Urinary bladder (tissue), 4 donors: Measurements from ENCODE around the gene COL6A6. TPM values are rescaled to one million over a fixed set of nuclear protein-coding genes. Genes with fewer than 3 reads are reported as not detected.

ENCODE experiments used
- DNase-seq: peaks from one replicate; pipeline ENCODE4 v3.0.0-alpha.2; 2015; ENCODE audit errors: extremely low spot score
- H3K27ac ChIP-seq: one replicate; pipeline ENCODE4 v1.5.1; 2013; ENCODE audit warnings: low read depth, mild to moderate bottlenecking, moderate library complexity
- H3K36me3 ChIP-seq: one replicate; pipeline ENCODE4 v1.6.1; 2013; ENCODE audit warnings: mild to moderate bottlenecking, moderate library complexity; ENCODE audit not compliant: insufficient read depth
- H3K4me1 ChIP-seq: one replicate; pipeline ENCODE4 v1.6.1; 2013; ENCODE audit warnings: mild to moderate bottlenecking, moderate library complexity; ENCODE audit not compliant: insufficient read depth
- H3K4me3 ChIP-seq: one replicate; pipeline ENCODE4 v1.5.1; 2013; ENCODE audit warnings: low read depth, low read length
- WGBS: extraction: QIAGEN DNeasy Blood & Tissue Kit; methylation state at CpG from one replicate; pipeline ENCODE4 v1.1.7; 2013; 5-methylcytosine and 5-hydroxymethylcytosine counted together
- polyA plus RNA-seq: library from polyadenylated mRNA; stranded (reverse); fragments of 200-250 nt; gene quantifications from one replicate; pipeline ENCODE4 v1.2.3, GENCODE V29; 2013
- total RNA-seq: library from RNA; depleted of rRNA; stranded (reverse); fragments of >200 nt; gene quantifications from one replicate; pipeline ENCODE4 v1.2.3, GENCODE V29; 2014
- donor health status: healthy with polysubstance abuse.
- donor health status: healthy.

The COL6A6 gene
- total and polyA plus RNA-seq, 2 donors = 0.04 to 31.5 TPM

GRCh38 chr3:130509008-130509407 lies 8.0 kb upstream of the COL6A6 start:
- no peaks in the 10 kb centered on the region for H3K36me3 ChIP-seq
- no peaks in the 10 kb centered on the region for H3K4me1 ChIP-seq
- no peak overlapping the region for H3K27ac ChIP-seq
- 20% methylated on average over 6 of the region's 6 CpGs for whole genome bisulfite sequencing
- peak; percentile 61 for DNase-seq
- no peak overlapping the region for H3K4me3 ChIP-seq

DNA sequence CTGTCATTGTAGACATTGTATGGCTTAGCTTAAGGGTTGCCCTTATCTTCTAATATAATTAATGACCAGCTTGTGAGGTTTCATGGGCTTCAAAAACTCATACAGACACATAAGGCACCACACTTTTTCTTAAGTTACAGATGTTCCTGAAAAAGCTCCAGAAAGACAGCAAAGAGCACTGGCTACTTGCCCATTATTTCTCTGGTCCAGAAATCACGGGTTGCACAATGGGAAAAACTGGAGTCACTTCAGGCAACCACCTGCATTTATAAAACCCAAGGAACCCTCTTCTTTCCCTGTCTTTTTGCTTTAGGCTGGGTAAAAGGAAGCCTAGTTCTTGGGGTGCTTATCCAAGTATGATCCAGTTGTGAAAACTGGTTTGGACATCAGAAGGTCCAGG lies 2.3 kb upstream of the COL6A6 start:
- DNase-seq = no peak
- H3K4me3 ChIP-seq = no peak overlapping the region
- 45% methylated on average over 1 of the region's 1 CpG for WGBS

DNA sequence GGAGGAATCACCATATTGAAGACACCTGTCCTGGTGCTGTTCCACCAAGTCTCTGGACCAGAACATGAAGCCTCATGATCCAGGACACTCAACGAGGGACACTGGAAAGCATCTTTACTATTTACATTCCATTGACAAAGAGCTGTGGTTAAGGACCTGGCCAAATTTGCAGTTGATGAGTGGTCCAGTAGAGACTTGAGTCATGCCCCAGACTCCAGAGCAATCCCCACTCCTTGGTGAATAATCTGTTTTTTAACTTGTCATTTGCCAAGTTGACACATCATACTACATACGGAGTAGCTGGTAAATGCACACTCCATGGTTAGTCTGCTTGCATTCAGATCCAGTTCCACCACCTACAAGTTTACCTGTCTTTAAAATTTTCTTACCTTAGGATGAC lies 1.2 kb upstream of the COL6A6 start:
- Histone ChIP-seq H3K4me1 (no peaks in the 10 kb centered on the region), H3K4me3 (no peak overlapping the region), H3K27ac (no peak overlapping the region), H3K36me3 (no peaks in the 10 kb centered on the region)
- DNase-seq = no peak
- WGBS = 76% methylated on average over 2 of the region's 2 CpGs

More for the DNA sequence above, 2.3 kb upstream of the COL6A6 start:
- H3K4me1 ChIP-seq = no peaks in the 10 kb centered on the region
- no peaks in the 10 kb centered on the region for H3K36me3 ChIP-seq
- H3K27ac ChIP-seq = no peak overlapping the region

GRCh38 chr3:130517602-130518001 lies 625 bp downstream of the COL6A6 start:
- WGBS = 17% methylated on average over 11 of the region's 11 CpGs
- Histone ChIP-seq H3K36me3 (peaks cover 1% of the 10 kb centered on the region), H3K4me1 (no peaks in the 10 kb centered on the region), H3K27ac (no peak overlapping the region), H3K4me3 (no peak overlapping the region)
- DNase-seq = no peak

GRCh38 chr3:130519754-130520153 lies 2.8 kb downstream of the COL6A6 start:
- 76% methylated on average over 4 of the region's 4 CpGs for WGBS
- H3K4me1 ChIP-seq = no peaks in the 10 kb centered on the region
- no peak overlapping the region for H3K27ac ChIP-seq
- no peak overlapping the region for H3K4me3 ChIP-seq
- DNase-seq = no peak
- peaks cover 1% of the 10 kb centered on the region for H3K36me3 ChIP-seq

- DNase-seq = no peak
- peaks cover 1% of the 10 kb centered on the region for H3K36me3 ChIP-seq
- whole genome bisulfite sequencing = 89% methylated on average over 2 of the region's 2 CpGs
- no peak overlapping the region for H3K4me3 ChIP-seq
- no peaks in the 10 kb centered on the region for H3K4me1 ChIP-seq
- H3K27ac ChIP-seq = no peak overlapping the region
These were observed 5.4 kb downstream of the COL6A6 start for GRCh38 chr3:130522399-130522798.

- no peaks in the 10 kb centered on the region for H3K36me3 ChIP-seq
These were observed 10.4 kb downstream of the COL6A6 start for GRCh38 chr3:130527426-130527825.

DNA sequence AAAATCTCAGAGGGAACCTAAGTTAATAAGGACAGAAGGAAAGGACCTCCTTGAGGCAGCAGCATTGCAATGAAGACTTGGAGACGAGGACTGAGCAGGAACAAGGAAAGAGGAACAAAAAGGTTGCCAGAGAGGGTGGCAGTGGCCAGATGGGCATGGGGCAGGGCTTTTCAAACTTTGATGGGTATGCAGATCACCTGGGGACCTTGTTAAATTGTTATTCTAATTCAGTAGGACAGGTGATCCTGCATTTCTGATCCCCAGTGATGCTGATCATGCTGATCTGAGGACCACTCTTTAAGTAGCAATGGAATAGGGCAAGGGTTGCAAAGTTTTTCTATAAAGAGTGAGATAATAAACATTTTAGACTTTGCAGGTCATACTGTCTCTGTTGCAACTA lies 11.1 kb downstream of the COL6A6 start:
- WGBS = 76% methylated on average over 1 of the region's 1 CpG
- Histone ChIP-seq H3K36me3 (no peaks in the 10 kb centered on the region), H3K4me1 (no peaks in the 10 kb centered on the region), H3K27ac (no peak overlapping the region), H3K4me3 (no peak overlapping the region)
- no peak for DNase-seq

More at GRCh38 chr3:130527426-130527825, 10.4 kb downstream of the COL6A6 start:
- no peak overlapping the region for H3K27ac ChIP-seq
- 92% methylated on average over 1 of the region's 1 CpG for WGBS
- H3K4me3 ChIP-seq = no peak overlapping the region
- no peaks in the 10 kb centered on the region for H3K4me1 ChIP-seq
- no peak for DNase-seq

DNA sequence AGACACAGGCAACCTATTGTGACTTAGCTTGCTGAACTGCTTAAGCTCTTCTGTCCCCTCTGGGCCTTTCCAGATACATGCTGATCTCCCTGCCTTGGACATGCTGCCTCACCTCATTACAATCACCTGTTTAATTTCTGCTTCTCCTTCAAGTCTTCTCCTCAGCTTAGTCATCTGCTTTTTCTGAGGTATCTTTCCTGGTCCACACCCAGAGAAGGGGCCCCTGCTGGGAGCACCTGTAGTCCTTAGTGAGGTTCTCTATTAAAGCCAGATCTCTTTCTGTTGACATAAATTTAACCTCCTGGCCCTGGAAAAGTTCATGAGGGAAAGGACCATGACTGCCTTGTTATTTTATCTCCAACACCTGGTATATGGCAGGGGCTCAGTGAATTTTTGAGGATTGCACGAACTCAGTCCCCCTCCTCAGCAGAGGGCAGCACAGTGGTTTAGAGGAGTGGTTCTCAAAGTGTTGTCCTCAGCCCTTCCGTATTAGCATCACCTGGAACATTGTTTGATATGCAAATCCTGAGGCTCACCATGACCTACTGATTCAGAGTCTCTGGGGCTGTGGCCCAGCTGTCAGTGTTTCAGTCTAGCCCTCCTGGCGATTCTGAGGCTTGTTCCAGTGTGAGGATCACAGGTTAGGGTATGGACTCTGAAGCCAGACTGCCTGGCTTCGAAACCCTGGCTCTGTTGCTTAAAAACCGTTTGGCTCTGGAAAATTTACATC lies 12.7 kb downstream of the COL6A6 start:
- no peak overlapping the region for H3K4me3 ChIP-seq
- no peak for DNase-seq
- 60% methylated on average over 5 of the region's 5 CpGs for WGBS
- H3K36me3 ChIP-seq = no peaks in the 10 kb centered on the region
- H3K27ac ChIP-seq = no peak overlapping the region
- no peaks in the 10 kb centered on the region for H3K4me1 ChIP-seq

GRCh38 chr3:130533247-130533646 lies 16.3 kb downstream of the COL6A6 start:
- Histone ChIP-seq H3K36me3 (peaks cover 1% of the 10 kb centered on the region), H3K4me1 (no peaks in the 10 kb centered on the region), H3K27ac (no peak overlapping the region), H3K4me3 (no peak overlapping the region)
- WGBS = 72% methylated on average over 2 of the region's 2 CpGs
- DNase-seq = no peak

DNA sequence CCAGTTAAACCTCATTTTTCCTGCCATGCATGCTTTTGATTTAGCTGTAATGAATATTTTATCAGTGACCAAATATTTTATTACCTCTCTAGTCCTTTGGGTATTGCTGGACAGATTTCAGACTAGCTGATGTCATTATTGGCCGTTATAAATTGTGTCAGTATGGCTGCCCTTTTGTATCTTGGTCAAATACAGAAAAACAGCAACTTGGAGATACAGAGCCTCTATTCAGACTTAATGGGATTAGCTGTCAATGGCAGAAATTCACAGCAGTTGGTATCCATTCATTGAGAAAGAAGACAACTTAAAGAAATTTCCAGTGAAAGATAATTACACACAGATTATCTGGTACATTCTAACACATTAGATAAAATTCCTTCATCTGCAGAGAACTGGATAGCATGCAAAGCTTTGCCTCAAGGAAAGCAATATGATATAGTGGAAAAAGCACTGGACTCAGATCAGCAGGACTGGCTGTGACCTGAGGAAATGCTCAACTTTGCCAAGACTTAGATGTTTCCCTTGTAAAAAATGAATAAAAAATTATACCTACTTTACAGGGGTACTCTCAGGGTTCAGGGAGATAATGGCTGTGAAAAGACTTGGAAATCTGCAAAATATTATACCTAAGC lies 20.8 kb downstream of the COL6A6 start:
- no peak overlapping the region for H3K27ac ChIP-seq
- WGBS = 21% methylated on average over 1 of the region's 1 CpG
- peaks cover 1% of the 10 kb centered on the region for H3K36me3 ChIP-seq
- DNase-seq = peak; percentile 18
- H3K4me1 ChIP-seq = no peaks in the 10 kb centered on the region
- no peak overlapping the region for H3K4me3 ChIP-seq

- Histone ChIP-seq H3K27ac (no peak overlapping the region), H3K4me3 (no peak overlapping the region), H3K4me1 (no peaks in the 10 kb centered on the region), H3K36me3 (peaks cover 1% of the 10 kb centered on the region)
- 77% methylated on average over 6 of the region's 6 CpGs for WGBS
- DNase-seq = no peak
These were observed 22.0 kb downstream of the COL6A6 start for GRCh38 chr3:130539005-130539404.

- no peaks in the 10 kb centered on the region for H3K36me3 ChIP-seq
- 74% methylated on average over 3 of the region's 3 CpGs for WGBS
- DNase-seq = no peak
- H3K4me3 ChIP-seq = no peak overlapping the region
- no peak overlapping the region for H3K27ac ChIP-seq
- H3K4me1 ChIP-seq = no peaks in the 10 kb centered on the region
These were observed 26.3 kb downstream of the COL6A6 start for GRCh38 chr3:130543322-130543721.

DNA sequence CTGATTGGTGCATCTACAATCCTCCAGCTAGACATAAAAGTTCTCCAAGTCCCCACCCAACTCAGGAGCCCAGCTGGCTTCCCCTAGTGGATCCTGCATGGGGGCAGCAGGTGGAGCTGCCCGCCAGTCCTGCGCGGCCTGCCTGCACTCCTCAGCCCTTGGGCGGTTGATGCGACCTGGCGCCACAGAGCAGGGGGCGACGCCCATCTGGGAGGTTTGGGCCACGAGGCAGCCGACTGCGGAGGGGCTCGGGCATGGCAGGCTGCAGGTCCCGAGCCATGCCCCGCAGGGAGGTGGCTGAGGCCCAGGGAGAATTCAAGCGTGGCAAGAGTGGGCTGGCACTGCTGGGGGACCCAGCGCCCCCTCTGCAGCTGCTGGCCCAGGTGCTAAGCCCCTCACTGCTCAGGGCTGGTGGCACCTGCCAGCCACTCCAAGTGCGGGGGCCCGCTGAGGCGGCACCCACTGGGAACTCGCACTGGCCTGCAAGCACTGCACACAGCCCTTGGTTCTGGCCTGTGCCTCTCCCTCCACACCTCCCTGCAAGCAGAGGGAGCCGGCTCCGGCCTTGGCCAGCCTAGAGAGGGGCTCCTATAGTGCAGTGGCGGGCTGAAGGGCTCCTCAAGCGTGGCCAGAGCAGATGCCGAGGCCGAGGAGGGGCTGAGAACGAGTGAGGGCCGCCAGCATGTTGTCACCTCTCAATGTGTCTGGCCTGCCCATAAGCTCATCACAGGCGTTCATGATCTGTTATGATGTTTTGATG lies 30.1 kb downstream of the COL6A6 start:
- WGBS = 94% methylated on average over 29 of the region's 29 CpGs
- Histone ChIP-seq H3K36me3 (no peaks in the 10 kb centered on the region), H3K27ac (no peak overlapping the region), H3K4me1 (no peaks in the 10 kb centered on the region), H3K4me3 (no peak overlapping the region)
- no peak for DNase-seq
